Vagina (tissue), 2 donors: ENCODE data around the gene USP53. TPM values are rescaled to one million over a fixed set of nuclear protein-coding genes. Genes with fewer than 3 reads are reported as not detected.

Experiments
- DNase-seq, 2 donors: peaks; one replicate each; pipeline ENCODE4 v3.0.0-alpha.2; 2017; ENCODE audit errors: extremely low spot score in 2 of 2
- H3K27ac ChIP-seq: fragments of 200-600 bp; sonication (generic); one replicate; pipeline ENCODE4 v1.5.1; 2019
- H3K27me3 ChIP-seq: fragments of 200-600 bp; sonication (generic); one replicate; pipeline ENCODE4 v1.5.1; 2019
- H3K36me3 ChIP-seq, 2 donors: fragments of 200-600 bp; sonication (generic); one replicate each; pipeline ENCODE4 v1.5.1; 2017 to 2019
- H3K4me1 ChIP-seq: fragments of 200-600 bp; sonication (generic); one replicate; pipeline ENCODE4 v1.5.1; 2019
- H3K4me3 ChIP-seq, 2 donors: fragments of 200-600 bp; sonication (generic); 1 replicate in 1 of 2; 2 replicates in 1 of 2; pipeline ENCODE4 v1.5.1; 2016 to 2019
- H3K9me3 ChIP-seq: fragments of 200-600 bp; sonication (generic); one replicate; pipeline ENCODE4 v1.5.1; 2019
- POLR2A ChIP-seq, 2 donors: fragments of 450-650 bp; IDR thresholded peaks; one replicate each; pipeline ENCODE4 v1.6.1; 2017; ENCODE audit warnings: antibody characterized with exemption in 2 of 2, mild to moderate bottlenecking in 2 of 2, moderate library complexity in 2 of 2
- POLR2AphosphoS5 ChIP-seq, 2 donors: sonication (generic); formaldehyde crosslinking; IDR thresholded peaks; one replicate each; pipeline ENCODE4 v1.9.0; 2017; ENCODE audit warnings: antibody characterized with exemption in 2 of 2, mild to moderate bottlenecking in 2 of 2, low read depth in 1 of 2; ENCODE audit not compliant: insufficient read depth in 1 of 2
- intact Hi-C: fragments of 100-400 bp; cut with DNase I; formaldehyde crosslinking; loops from one replicate; pipeline ENCODE4 v1.15.1; 2023
- total RNA-seq: library from RNA; depleted of rRNA; stranded (reverse); fragments of >200 nt; gene quantifications from one replicate; pipeline ENCODE4 v1.2.3, GENCODE V29; 2016
- TF ChIP-seq, protein P1 (sequence below), 3 experiments: fragments of 450-650 bp in 2 of 3; fragments of 200-600 bp in 1 of 3; sonication (generic) in 1 of 3; IDR thresholded peaks; one replicate each; pipeline ENCODE4 v1.5.1; 2017 to 2019; ENCODE audit warnings: antibody characterized with exemption in 3 of 3, mild to moderate bottlenecking in 2 of 3, moderate library complexity in 2 of 3

USP53 gene
- total RNA-seq, 1 donor from 2014 or later: 53.5 TPM

DNA sequence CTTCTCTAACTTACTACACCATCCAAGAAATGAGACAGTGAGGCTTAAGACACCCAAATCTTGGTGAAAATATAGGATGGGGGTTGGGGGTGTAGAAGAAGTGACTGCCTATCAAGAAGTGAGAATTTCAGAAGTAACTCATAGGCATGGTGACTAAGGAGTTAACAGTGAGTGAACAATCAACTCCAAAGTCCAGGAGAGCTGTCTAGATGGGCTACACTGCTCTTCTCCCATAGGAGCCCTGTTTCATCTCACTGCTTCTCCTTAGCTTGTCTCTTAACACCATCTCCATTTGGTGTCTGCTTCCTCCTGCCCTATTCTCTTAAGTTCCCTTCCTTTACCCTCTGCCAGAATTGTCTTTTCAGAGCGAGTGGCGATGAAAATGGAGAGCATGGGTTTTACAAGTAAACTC, 86.8 kb downstream of the USP53 start:
- H3K4me3 ChIP-seq: peak overlapping the region; percentile 75 to 76
- H3K36me3 ChIP-seq: peaks cover 0 to 10% of the 10 kb centered on the region in 2 donors
- peak overlapping the region; percentile 91 for H3K27ac ChIP-seq
- peaks cover 33% of the 10 kb centered on the region for H3K4me1 ChIP-seq
- no peak for TF ChIP-seq POLR2AphosphoS5 (IDR thresholded peaks at IDR 0.05; ENCODE audit: insufficient read depth in 1 of 2, low read depth in 1 of 2)
- no peak for TF ChIP-seq POLR2A (IDR thresholded peaks at IDR 0.05)
- TF ChIP-seq, protein P1, sequence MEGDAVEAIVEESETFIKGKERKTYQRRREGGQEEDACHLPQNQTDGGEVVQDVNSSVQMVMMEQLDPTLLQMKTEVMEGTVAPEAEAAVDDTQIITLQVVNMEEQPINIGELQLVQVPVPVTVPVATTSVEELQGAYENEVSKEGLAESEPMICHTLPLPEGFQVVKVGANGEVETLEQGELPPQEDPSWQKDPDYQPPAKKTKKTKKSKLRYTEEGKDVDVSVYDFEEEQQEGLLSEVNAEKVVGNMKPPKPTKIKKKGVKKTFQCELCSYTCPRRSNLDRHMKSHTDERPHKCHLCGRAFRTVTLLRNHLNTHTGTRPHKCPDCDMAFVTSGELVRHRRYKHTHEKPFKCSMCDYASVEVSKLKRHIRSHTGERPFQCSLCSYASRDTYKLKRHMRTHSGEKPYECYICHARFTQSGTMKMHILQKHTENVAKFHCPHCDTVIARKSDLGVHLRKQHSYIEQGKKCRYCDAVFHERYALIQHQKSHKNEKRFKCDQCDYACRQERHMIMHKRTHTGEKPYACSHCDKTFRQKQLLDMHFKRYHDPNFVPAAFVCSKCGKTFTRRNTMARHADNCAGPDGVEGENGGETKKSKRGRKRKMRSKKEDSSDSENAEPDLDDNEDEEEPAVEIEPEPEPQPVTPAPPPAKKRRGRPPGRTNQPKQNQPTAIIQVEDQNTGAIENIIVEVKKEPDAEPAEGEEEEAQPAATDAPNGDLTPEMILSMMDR (IDR thresholded peaks at IDR 0.05): no peak
- H3K9me3 ChIP-seq: no peaks in the 10 kb centered on the region
- no peaks in the 10 kb centered on the region for H3K27me3 ChIP-seq
- intact Hi-C loops: no loop called here
- DNase-seq: no peak

DNA sequence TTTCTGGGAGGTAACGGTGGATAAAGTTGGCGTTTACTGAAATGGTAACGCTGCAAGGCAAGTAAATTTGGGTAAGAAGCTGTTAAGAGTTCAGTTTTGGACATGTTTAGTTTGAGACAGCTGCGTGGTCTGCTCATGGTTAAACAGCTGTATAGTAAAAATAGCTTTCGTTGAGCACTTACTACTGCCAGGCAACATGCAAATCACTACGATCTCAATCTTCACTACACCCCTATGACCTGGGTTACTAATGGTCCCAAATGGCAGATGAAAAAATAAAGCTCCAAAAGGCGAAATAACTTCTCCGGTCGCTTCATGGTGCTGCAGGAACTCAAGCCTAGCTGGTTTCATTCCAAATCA, 87.2 kb downstream of the USP53 start:
- TF ChIP-seq, protein P1 (IDR thresholded peaks at IDR 0.05): no peak
- TF ChIP-seq POLR2AphosphoS5 (IDR thresholded peaks at IDR 0.05; ENCODE audit: insufficient read depth in 1 of 2, low read depth in 1 of 2) (no peak), POLR2A (IDR thresholded peaks at IDR 0.05) (no peak)
- Histone ChIP-seq H3K27ac (peak overlapping the region; percentile 91), H3K4me3 (peak overlapping the region; percentile 75 to 76), H3K27me3 (no peaks in the 10 kb centered on the region), H3K9me3 (no peaks in the 10 kb centered on the region), H3K36me3 (peaks cover 0 to 10% of the 10 kb centered on the region in 2 donors), H3K4me1 (peaks cover 33% of the 10 kb centered on the region)
- DNase-seq: no peak
- intact Hi-C loops: no loop called here

- peak overlapping the region; percentile 75 to 76 for H3K4me3 ChIP-seq
- H3K4me1 ChIP-seq: peaks cover 33% of the 10 kb centered on the region
- H3K27me3 ChIP-seq: no peaks in the 10 kb centered on the region
- no peaks in the 10 kb centered on the region for H3K9me3 ChIP-seq
- peaks cover 0 to 10% of the 10 kb centered on the region in 2 donors for H3K36me3 ChIP-seq
- H3K27ac ChIP-seq: peak overlapping the region; percentile 91
- TF ChIP-seq POLR2A (IDR thresholded peaks at IDR 0.05) (peak in 1 of 2 donors; percentile 83), POLR2AphosphoS5 (IDR thresholded peaks at IDR 0.05; ENCODE audit: insufficient read depth in 1 of 2, low read depth in 1 of 2) (peak; percentile 94 to 98)
- TF ChIP-seq, protein P1 (IDR thresholded peaks at IDR 0.05): no peak
- peak in 1 of 2 donors; percentile 93 for DNase-seq
- intact Hi-C loops: no loop called here
These were observed 87.8 kb downstream of the USP53 start for GRCh38 chr4:119300101-119300978.

DNA sequence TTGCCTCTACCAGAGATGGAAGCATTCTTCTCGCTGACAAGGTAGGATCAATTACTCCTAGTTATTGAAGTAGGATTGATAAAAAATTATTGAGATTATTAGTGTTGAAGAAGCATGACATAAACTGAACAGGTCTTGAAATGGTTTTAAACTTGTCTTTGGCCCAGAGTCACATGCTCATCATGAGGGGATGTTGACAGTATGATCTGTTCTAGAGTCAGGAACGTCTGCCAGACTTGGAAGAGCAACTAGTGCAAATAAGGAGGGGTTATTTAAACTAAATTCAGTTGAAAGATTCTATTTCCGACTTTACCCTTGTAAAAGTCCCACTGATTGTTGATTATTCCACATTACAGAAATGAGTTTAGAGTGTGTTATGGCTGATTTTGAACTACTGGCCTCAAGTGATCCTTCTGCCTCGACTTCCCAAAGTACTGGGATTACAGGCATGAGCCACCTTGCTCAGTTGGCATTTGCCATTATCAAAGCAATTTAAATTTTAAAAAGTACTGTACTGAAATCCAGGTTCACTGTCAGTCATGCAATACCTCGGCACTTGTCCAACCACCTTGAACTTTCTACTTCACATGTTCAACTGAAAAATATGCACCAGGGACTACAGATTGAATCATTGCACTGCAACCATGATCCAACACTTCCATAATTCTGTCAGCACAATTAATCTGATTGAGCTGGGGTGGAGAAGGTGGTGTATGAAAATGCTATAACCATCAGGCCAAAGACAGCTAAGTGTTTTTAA, 89.7 kb downstream of the USP53 start:
- intact Hi-C loops: no loop called here
- peaks cover 31% of the 10 kb centered on the region for H3K4me1 ChIP-seq

More for the DNA sequence above, 89.7 kb downstream of the USP53 start:
- Histone ChIP-seq H3K4me3 (no peak overlapping the region), H3K9me3 (no peaks in the 10 kb centered on the region), H3K27ac (no peak overlapping the region), H3K36me3 (no peaks in the 10 kb centered on the region), H3K27me3 (no peaks in the 10 kb centered on the region)
- DNase-seq: no peak
- TF ChIP-seq POLR2A (IDR thresholded peaks at IDR 0.05): no peak
- TF ChIP-seq POLR2AphosphoS5 (IDR thresholded peaks at IDR 0.05; ENCODE audit: insufficient read depth in 1 of 2, low read depth in 1 of 2): no peak
- TF ChIP-seq, protein P1 (IDR thresholded peaks at IDR 0.05): no peak
